Trophoblast cell (in vitro differentiated cells and primary cell): ENCODE measurements around the gene PRPF6.

ENCODE experiments used
- DNase-seq, 2 donors: peaks; one replicate each; pipeline ENCODE4 v3.0.0-alpha.2; 2016
- H2AFZ ChIP-seq: 2 replicates; pipeline ENCODE4 v1.6.1; 2013; ENCODE audit warnings: low read length, moderate library complexity, mild to moderate bottlenecking; ENCODE audit not compliant: insufficient read depth, poor library complexity
- H2AK5ac ChIP-seq: 2 replicates; pipeline ENCODE4 v1.6.1; 2013; ENCODE audit warnings: mild to moderate bottlenecking, low read length
- H2BK120ac ChIP-seq: 2 replicates; pipeline ENCODE4 v1.6.1; 2013; ENCODE audit warnings: low read length, mild to moderate bottlenecking, moderate library complexity; ENCODE audit not compliant: insufficient read depth, poor library complexity
- H2BK12ac ChIP-seq: 2 replicates; pipeline ENCODE4 v1.6.1; 2013; ENCODE audit warnings: mild to moderate bottlenecking, low read length, moderate library complexity
- H2BK5ac ChIP-seq: 2 replicates; pipeline ENCODE4 v1.6.1; 2013; ENCODE audit warnings: low read length, low read depth, moderate library complexity, mild to moderate bottlenecking; ENCODE audit not compliant: poor library complexity
- H3K14ac ChIP-seq: 2 replicates; pipeline ENCODE4 v1.6.1; 2013; ENCODE audit warnings: mild to moderate bottlenecking, low read length
- H3K18ac ChIP-seq: 2 replicates; pipeline ENCODE4 v1.6.1; 2013; ENCODE audit warnings: mild to moderate bottlenecking, low read length
- H3K23ac ChIP-seq: 2 replicates; pipeline ENCODE4 v1.6.1; 2013; ENCODE audit warnings: low read length
- H3K27ac ChIP-seq: 2 replicates; pipeline ENCODE4 v1.5.1; 2013; ENCODE audit warnings: low read depth, mild to moderate bottlenecking, inconsistent platforms, low read length, moderate library complexity
- H3K27me3 ChIP-seq: 2 replicates; pipeline ENCODE4 v1.6.1; 2013; ENCODE audit warnings: inconsistent platforms, mild to moderate bottlenecking, low read length, moderate library complexity; ENCODE audit not compliant: insufficient read depth
- H3K36me3 ChIP-seq, 2 experiments: 1 replicate in 1 of 2; 2 replicates in 1 of 2; pipeline ENCODE4 v1.6.1; 2013; ENCODE audit warnings: low read length in 2 of 2, mild to moderate bottlenecking in 2 of 2, moderate library complexity in 1 of 2; ENCODE audit not compliant: insufficient read depth in 2 of 2, control insufficient read depth in 1 of 2
- H3K4ac ChIP-seq: 2 replicates; pipeline ENCODE4 v1.6.1; 2013; ENCODE audit warnings: low read depth, mild to moderate bottlenecking, low read length, moderate library complexity
- H3K4me1 ChIP-seq, 2 experiments: 1 replicate in 1 of 2; 2 replicates in 1 of 2; pipeline ENCODE4 v1.6.1; 2013; ENCODE audit warnings: low read length in 2 of 2, mild to moderate bottlenecking in 2 of 2, moderate library complexity in 1 of 2; ENCODE audit not compliant: insufficient read depth in 2 of 2, control insufficient read depth in 1 of 2
- H3K4me2 ChIP-seq: 2 replicates; pipeline ENCODE4 v1.6.1; 2013; ENCODE audit warnings: inconsistent platforms, mild to moderate bottlenecking, low read length, moderate library complexity
- H3K4me3 ChIP-seq: 2 replicates; pipeline ENCODE4 v1.5.1; 2013; ENCODE audit warnings: mild to moderate bottlenecking, low read depth, low read length, inconsistent platforms
- H3K79me1 ChIP-seq: one replicate; pipeline ENCODE4 v1.6.1; 2013; ENCODE audit warnings: low read length
- H3K79me2 ChIP-seq: 2 replicates; pipeline ENCODE4 v1.6.1; 2013; ENCODE audit warnings: low read length, mild to moderate bottlenecking; ENCODE audit not compliant: control insufficient read depth, insufficient read depth, poor library complexity
- H3K9ac ChIP-seq: 2 replicates; pipeline ENCODE4 v1.6.1; 2013; ENCODE audit warnings: mild to moderate bottlenecking, low read length
- H3K9me3 ChIP-seq: 2 replicates; pipeline ENCODE4 v1.6.1; 2013; ENCODE audit warnings: low read depth, mild to moderate bottlenecking, control low read depth, inconsistent platforms, low read length; ENCODE audit not compliant: insufficient read depth
- H4K12ac ChIP-seq: 2 replicates; pipeline ENCODE4 v1.6.1; 2013; ENCODE audit warnings: low read depth, mild to moderate bottlenecking, low read length, moderate library complexity
- H4K8ac ChIP-seq: 2 replicates; pipeline ENCODE4 v1.6.1; 2013; ENCODE audit warnings: low read depth, mild to moderate bottlenecking, low read length, moderate library complexity
- H4K91ac ChIP-seq: one replicate; pipeline ENCODE4 v1.6.1; 2013; ENCODE audit warnings: low read depth, mild to moderate bottlenecking, low read length, moderate library complexity
- WGBS: extraction: QIAGEN DNeasy Blood & Tissue Kit; methylation state at CpG from one replicate; pipeline ENCODE4 v1.1.7; 2013; ENCODE audit warnings: missing lambda C conversion rate; ENCODE audit not compliant: insufficient read length, insufficient coverage; ENCODE audit errors: extremely low coverage; 5-methylcytosine and 5-hydroxymethylcytosine counted together

Gene PRPF6

GRCh38 chr20:64001607-64002011 lies 20.7 kb downstream of the PRPF6 start:
- no CpG with 5 or more reads among the region's 11 CpGs for whole genome bisulfite sequencing
- Histone ChIP-seq H3K27me3 (no peaks in the 10 kb centered on the region), H4K91ac (no peak overlapping the region), H3K79me1 (no peaks in the 10 kb centered on the region), H3K4me3 (no peak overlapping the region), H2BK120ac (no peak overlapping the region), H3K4me1 (no peaks in the 10 kb centered on the region), H3K79me2 (no peaks in the 10 kb centered on the region), H4K8ac (no peak overlapping the region), H3K27ac (no peak overlapping the region), H3K9me3 (no peaks in the 10 kb centered on the region), H3K23ac (no peak overlapping the region), H3K18ac (no peak overlapping the region), H2BK5ac (no peak overlapping the region), H3K14ac (no peak overlapping the region), H3K4ac (no peak overlapping the region), H2BK12ac (no peak overlapping the region), H3K36me3 (peaks cover 59 to 73% of the 10 kb centered on the region in 2 experiments), H3K4me2 (no peak overlapping the region), H4K12ac (no peak overlapping the region), H2AK5ac (no peak overlapping the region), H3K9ac (no peak overlapping the region), H2AFZ (no peak overlapping the region)
- no peak for DNase-seq

GRCh38 chr20:64003960-64004725 lies 23.2 kb downstream of the PRPF6 start:
- no peak overlapping the region for H3K23ac ChIP-seq
- no peak overlapping the region for H4K8ac ChIP-seq
- H4K12ac ChIP-seq, result no peak overlapping the region
- no peak overlapping the region for H2BK12ac ChIP-seq
- H3K4me3 ChIP-seq, result no peak overlapping the region
- H3K79me2 ChIP-seq, result no peaks in the 10 kb centered on the region
- no peaks in the 10 kb centered on the region for H3K79me1 ChIP-seq
- WGBS, result no CpG with 5 or more reads among the region's 7 CpGs
- no peak overlapping the region for H2BK5ac ChIP-seq
- no peaks in the 10 kb centered on the region for H3K27me3 ChIP-seq
- H4K91ac ChIP-seq, result no peak overlapping the region
- H3K9me3 ChIP-seq, result no peaks in the 10 kb centered on the region
- no peak overlapping the region for H3K14ac ChIP-seq
- DNase-seq, result no peak
- H3K4me2 ChIP-seq, result no peak overlapping the region
- no peak overlapping the region for H3K27ac ChIP-seq
- no peak overlapping the region for H2AK5ac ChIP-seq
- no peak overlapping the region for H2BK120ac ChIP-seq
- no peak overlapping the region for H3K4ac ChIP-seq
- no peaks in the 10 kb centered on the region for H3K4me1 ChIP-seq
- no peak overlapping the region for H2AFZ ChIP-seq
- H3K18ac ChIP-seq, result no peak overlapping the region
- peaks cover 60 to 71% of the 10 kb centered on the region in 2 experiments for H3K36me3 ChIP-seq
- H3K9ac ChIP-seq, result peak overlapping the region; percentile 49

GRCh38 chr20:64005394-64005793 lies 24.5 kb downstream of the PRPF6 start:
- H3K4me1 ChIP-seq, result no peaks in the 10 kb centered on the region
- H3K23ac ChIP-seq, result no peak overlapping the region
- H2BK120ac ChIP-seq, result no peak overlapping the region
- WGBS, result no CpG with 5 or more reads among the region's 6 CpGs
- DNase-seq, result no peak
- H3K4me3 ChIP-seq, result no peak overlapping the region
- H2BK12ac ChIP-seq, result no peak overlapping the region
- no peak overlapping the region for H4K91ac ChIP-seq
- no peak overlapping the region for H2AFZ ChIP-seq
- no peaks in the 10 kb centered on the region for H3K27me3 ChIP-seq
- H3K79me2 ChIP-seq, result no peaks in the 10 kb centered on the region
- no peak overlapping the region for H3K4ac ChIP-seq
- no peak overlapping the region for H3K9ac ChIP-seq
- no peak overlapping the region for H3K4me2 ChIP-seq
- no peak overlapping the region for H4K8ac ChIP-seq
- no peak overlapping the region for H2BK5ac ChIP-seq
- no peaks in the 10 kb centered on the region for H3K9me3 ChIP-seq
- no peak overlapping the region for H3K14ac ChIP-seq
- H3K27ac ChIP-seq, result no peak overlapping the region
- no peak overlapping the region for H4K12ac ChIP-seq
- no peaks in the 10 kb centered on the region for H3K79me1 ChIP-seq
- H3K18ac ChIP-seq, result no peak overlapping the region
- H3K36me3 ChIP-seq, result peaks cover 55 to 69% of the 10 kb centered on the region in 2 experiments
- no peak overlapping the region for H2AK5ac ChIP-seq

GRCh38 chr20:64006490-64006889 lies 25.6 kb downstream of the PRPF6 start:
- no peaks in the 10 kb centered on the region for H3K4me1 ChIP-seq
- H4K91ac ChIP-seq, result no peak overlapping the region
- H3K27me3 ChIP-seq, result no peaks in the 10 kb centered on the region
- H3K9me3 ChIP-seq, result peaks cover 5% of the 10 kb centered on the region
- no peaks in the 10 kb centered on the region for H3K79me2 ChIP-seq
- no peak overlapping the region for H3K4me2 ChIP-seq
- H2AK5ac ChIP-seq, result no peak overlapping the region
- H3K18ac ChIP-seq, result no peak overlapping the region
- no peak overlapping the region for H3K23ac ChIP-seq
- H3K9ac ChIP-seq, result no peak overlapping the region
- H2BK120ac ChIP-seq, result no peak overlapping the region
- H2BK12ac ChIP-seq, result no peak overlapping the region
- no peak overlapping the region for H4K8ac ChIP-seq
- H3K36me3 ChIP-seq, result peaks cover 55 to 70% of the 10 kb centered on the region in 2 experiments
- no peak overlapping the region for H3K4ac ChIP-seq
- no peak overlapping the region for H3K4me3 ChIP-seq
- no peak overlapping the region for H2AFZ ChIP-seq
- no peak overlapping the region for H3K27ac ChIP-seq
- DNase-seq, result no peak
- H4K12ac ChIP-seq, result no peak overlapping the region
- no peak overlapping the region for H2BK5ac ChIP-seq
- no peaks in the 10 kb centered on the region for H3K79me1 ChIP-seq
- H3K14ac ChIP-seq, result no peak overlapping the region
- WGBS, result no CpG with 5 or more reads among the region's 10 CpGs
